Mesenteric fat pad (tissue), 1 donor: ENCODE data around the gene KCNIP4. TPM values are rescaled to one million over a fixed set of nuclear protein-coding genes. Genes with fewer than 3 reads are reported as not detected.

Experiments
- DNase-seq: peaks from one replicate; pipeline ENCODE4 v3.0.0-alpha.2; 2020; ENCODE audit warnings: low spot score
- total RNA-seq: library from RNA; stranded (reverse); fragmentation: NEBNext Ultra II Directional; extraction: Animal tissue kit (Norgen Biotek cat#: 25700); gene quantifications from one replicate; pipeline ENCODE4 v1.2.1, GENCODE V29; 2021
- donor health status: DM: yes; HTN: yes; CAD: no.

KCNIP4 gene
- total RNA-seq, 1 donor from 2014 or later = not detected

- DNase-seq = no peak
These were observed 742.6 kb downstream of the KCNIP4 start for GRCh38 chr4:21205821-21206531.

- no peak for DNase-seq
These were observed 745.2 kb downstream of the KCNIP4 start for GRCh38 chr4:21203416-21203815.

GRCh38 chr4:21202959-21203358, 745.6 kb downstream of the KCNIP4 start:
- DNase-seq = no peak

- no peak for DNase-seq
These were observed 749.9 kb downstream of the KCNIP4 start for GRCh38 chr4:21198683-21199082.

DNA sequence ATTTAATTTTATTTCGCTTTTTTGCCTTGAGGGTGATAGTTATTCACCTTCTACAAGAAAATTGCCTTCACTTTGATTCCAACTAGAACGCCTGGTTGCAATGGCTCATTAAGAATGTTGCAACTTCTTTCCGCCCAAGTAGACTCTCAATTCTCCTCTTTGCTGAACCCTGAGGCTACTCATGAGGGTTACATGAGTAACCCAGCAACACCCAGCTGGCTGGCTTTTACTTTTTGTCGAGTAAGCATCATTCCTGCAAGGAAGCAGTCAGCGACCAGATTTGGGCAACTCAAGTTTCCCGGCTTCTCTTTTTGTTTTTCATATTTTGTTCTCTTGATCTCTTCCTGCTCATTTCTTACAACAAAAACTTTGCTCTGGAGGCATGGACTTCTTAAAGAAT, 752.9 kb downstream of the KCNIP4 start:
- DNase-seq = no peak

DNA sequence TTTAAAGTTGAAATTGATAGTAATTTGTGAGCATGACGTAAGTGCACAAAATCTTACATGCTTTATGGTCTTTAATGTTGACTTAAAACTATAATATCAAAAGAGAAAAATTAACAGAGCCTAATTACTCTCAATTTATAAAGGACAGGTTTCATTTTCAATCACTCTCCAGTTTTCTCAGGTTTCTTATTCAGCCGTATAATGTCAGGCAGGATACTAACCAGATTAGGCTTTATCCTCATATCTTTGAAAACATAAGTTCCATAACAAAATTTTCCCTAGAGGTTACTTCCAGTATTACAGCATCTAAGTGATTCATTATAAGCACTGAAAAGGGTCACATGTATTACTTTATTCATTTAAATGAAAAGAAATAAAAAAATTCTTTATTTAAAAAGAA, 756.2 kb downstream of the KCNIP4 start:
- DNase-seq = no peak

DNA sequence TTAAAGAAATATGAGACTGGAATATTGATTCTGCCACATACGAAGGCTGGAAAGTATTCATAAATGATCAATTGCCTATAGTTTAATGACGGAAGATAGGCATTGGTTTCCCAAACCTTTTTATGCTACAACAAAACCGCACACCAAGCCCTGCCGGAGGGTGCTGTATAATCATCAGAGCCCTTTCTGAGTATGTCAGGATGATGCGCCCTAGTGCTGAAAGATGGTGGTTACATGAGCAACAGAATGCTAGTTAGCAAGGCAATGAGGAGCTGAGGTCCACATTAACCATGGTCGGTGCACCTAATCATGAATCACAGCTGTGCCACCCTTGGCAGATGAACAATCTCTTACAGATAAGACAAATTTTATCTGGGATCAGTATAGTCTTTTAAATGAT, 757.3 kb downstream of the KCNIP4 start:
- no peak for DNase-seq

DNA sequence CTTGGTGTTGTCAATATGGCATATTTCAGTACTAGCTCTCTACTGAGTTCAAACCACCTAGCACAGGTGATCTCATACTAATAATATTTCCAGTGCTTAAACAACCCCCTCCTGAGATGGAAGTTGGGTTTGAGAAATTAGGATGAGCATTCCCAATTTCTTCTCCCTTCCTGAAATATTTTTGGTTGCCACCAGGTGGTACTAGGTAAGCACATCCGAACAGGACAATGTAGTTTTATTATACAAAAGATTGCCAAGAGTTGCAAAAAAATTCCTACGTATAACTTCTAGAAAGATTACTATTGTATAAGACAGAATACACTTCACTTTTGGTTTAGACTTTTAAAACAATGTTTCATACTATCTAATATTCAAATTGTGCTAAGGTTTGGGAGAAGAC, 763.8 kb downstream of the KCNIP4 start:
- DNase-seq = no peak

DNA sequence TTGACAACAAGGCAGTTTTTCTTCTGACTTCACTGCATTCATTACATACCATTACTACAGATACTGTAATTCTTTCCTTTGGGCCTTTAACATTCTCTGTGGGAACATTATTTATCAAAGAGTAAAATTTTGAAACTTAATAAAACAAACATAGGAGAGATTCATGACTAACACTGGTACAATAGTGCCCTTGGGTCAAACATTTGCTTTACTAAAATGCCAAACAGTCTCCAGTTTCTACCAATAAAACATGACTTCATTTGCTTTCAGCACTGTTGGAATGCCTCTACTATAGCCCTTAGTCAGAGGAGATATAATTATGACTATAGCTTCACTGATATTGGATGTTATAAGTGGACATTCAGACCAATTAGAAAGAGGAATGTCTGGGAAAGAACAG, 766.9 kb downstream of the KCNIP4 start:
- DNase-seq = no peak

GRCh38 chr4:21177871-21178270, 770.7 kb downstream of the KCNIP4 start:
- no peak for DNase-seq

- no peak for DNase-seq
These were observed 771.5 kb downstream of the KCNIP4 start for GRCh38 chr4:21177092-21177491.

- no peak for DNase-seq
These were observed 780.9 kb downstream of the KCNIP4 start for GRCh38 chr4:21167711-21168110.

- DNase-seq = no peak
These were observed 793.2 kb downstream of the KCNIP4 start for GRCh38 chr4:21155367-21155766.

DNA sequence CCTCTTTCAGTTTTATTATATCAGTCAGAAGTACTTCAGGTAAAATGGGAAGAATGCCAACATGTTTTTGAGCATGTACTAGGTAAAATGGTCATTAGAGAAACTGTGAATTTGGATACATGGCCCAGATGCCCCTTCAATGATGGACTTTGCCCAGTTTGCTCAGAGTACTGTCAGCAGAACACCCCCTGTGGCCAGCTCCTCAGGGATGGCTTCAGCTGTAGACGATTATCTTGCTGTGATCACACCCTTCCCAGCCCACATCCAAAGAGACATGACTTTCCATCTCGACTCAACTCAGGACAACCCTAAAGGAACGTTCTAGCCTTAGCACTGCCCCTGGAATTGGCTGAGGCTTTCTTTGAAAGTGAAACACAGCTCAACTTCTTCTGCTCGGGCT, 809.2 kb downstream of the KCNIP4 start:
- no peak for DNase-seq

- no peak for DNase-seq
These were observed 812.4 kb downstream of the KCNIP4 start for GRCh38 chr4:21136051-21136630.

- no peak for DNase-seq
These were observed 813.6 kb downstream of the KCNIP4 start for GRCh38 chr4:21134994-21135393.

- no peak for DNase-seq
These were observed 818.0 kb downstream of the KCNIP4 start for GRCh38 chr4:21130606-21131005.

DNA sequence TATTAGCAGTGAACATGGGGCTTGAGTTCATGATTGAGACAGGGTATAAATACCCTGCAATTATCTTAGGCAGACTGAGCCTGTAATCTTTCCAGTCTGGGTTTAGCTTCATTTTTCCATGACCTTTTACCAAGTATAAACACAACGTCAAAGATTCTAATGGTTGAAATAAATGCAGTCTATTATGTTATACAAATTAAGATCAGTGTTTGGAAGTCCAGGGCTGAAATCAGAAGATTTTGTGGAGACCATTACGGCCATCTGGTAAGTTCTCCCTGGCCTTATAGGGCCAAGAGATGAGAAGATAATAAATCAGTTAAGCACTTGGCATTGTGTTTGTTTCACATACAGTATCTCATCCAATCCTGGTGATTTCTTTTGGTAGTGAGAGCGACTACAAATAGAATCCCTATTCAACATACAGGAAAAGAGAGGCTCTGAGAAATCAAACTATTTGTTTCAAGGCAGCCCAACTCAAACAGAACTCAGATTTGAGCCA, 822.5 kb downstream of the KCNIP4 start:
- DNase-seq = no peak

GRCh38 chr4:21118301-21118700, 830.3 kb downstream of the KCNIP4 start:
- no peak for DNase-seq

DNA sequence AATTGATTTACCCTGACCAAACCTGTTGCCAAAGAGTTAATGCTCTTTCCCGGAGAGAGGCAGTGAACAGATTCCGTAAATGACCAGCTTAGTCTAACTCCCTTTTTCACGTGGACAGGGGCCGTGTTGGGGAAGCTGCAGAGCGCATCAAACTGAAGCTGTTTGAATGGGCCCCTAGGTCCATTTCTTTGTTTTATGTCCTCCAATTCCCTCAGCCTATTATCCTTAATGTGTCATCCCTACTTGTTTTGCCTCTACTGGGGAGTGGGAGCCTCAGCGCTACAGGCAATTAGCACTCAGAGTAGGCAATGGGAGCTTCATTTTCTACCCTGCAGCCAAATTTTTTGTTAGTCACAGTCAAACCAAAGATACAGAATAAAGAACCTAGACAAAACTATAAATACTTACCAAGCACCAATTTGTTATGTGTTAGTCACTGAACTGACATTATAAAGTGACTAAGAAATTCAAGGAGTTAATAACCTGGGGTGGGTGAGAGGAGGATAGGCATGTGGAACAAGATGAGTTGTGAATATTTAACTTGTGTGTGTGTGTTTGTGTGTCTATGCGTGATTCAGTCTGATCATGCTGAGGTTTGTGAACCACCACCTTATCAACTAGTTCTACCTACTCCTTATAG, 830.9 kb downstream of the KCNIP4 start:
- DNase-seq = no peak

GRCh38 chr4:21113496-21114223, 834.9 kb downstream of the KCNIP4 start:
- no peak for DNase-seq

- no peak for DNase-seq
These were observed 845.9 kb downstream of the KCNIP4 start for GRCh38 chr4:21102667-21103066.
